ENCODE results near the gene KCNJ6. TPM values are rescaled to one million over a fixed set of nuclear protein-coding genes. Genes with fewer than 3 reads are reported as not detected.
A peak's percentile ranks its signal among the peaks of the same experiment; 100 is the strongest.

KCNJ6 gene
- total and polyA plus RNA-seq, 2 of the 8 experiments (the other 6 are each of a cell fraction or from before 2014, with no cell fraction given): 0.51 to 1.2 TPM

DNA sequence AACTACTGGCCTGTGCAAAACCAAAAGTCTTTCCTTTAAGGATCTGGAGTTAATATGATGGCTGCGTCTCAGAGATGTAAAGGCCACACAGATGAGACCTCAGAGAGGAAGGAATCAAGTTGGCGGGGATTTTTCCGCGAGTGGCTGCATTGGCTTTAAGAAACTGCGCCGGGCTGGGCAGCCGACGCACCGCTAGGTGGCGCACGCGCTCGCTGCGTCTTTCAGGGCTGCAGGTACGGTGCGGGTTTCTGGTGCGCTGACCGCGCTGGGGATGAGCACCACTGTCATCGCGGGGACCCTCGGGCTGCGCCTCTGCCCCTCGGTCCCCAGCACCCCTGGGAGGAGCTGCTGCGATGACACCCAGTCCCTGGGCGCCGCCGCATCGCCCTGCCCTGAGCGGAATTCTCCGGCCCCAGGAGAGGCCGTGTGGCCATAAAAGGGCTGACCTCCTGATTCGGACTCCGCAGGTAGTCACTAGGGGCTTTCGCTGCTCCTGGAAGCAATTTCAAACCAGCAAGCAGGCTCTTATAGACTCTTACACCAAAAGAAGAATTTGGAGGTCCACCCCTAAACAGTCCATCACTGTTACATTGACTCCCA lies 241.0 kb downstream of the KCNJ6 start:
- Histone ChIP-seq H3K36me3 (ENCODE audit: control insufficient read depth in 2 of 4, insufficient read depth in 4 of 4, low read length in 3 of 4) (no peaks in the 10 kb centered on the region), H3K4me1 (replicated peaks in 1 of 4; ENCODE audit: control insufficient read depth in 3 of 4, insufficient read depth in 4 of 4, low read length in 3 of 4) (peaks cover 0 to 8% (median 2%) of the 10 kb centered on the region in 4 experiments; a peak in 3 of 7 replicates), H3K9ac (replicated peaks in 1 of 4; ENCODE audit: extremely low read depth in 1 of 4, low read depth in 3 of 4, low read length in 3 of 4) (no peak overlapping the region), H2AK5ac (ENCODE audit: low read depth, low read length) (no peak overlapping the region), H3K27ac (ENCODE audit: low read depth, low read length) (no peak overlapping the region), H3K14ac (ENCODE audit: insufficient read length) (no peak overlapping the region), H3K23ac (ENCODE audit: insufficient read length) (no peak overlapping the region), H2BK20ac (ENCODE audit: low read length) (peak overlapping the region; percentile 96; the same call in 1 of the 2 replicates), H3K4me2 (ENCODE audit: insufficient read depth in 1 of 2, low read depth in 2 of 2, low read length in 2 of 2) (peak overlapping the region in 1 of 2 experiments; percentile 73; a peak in 3 of 4 replicates), H3K4me3 (ENCODE audit: extremely low read depth in 1 of 4, insufficient read depth in 2 of 4, low read depth in 3 of 4, low read length in 4 of 4) (peak overlapping the region in 2 of 4 experiments; percentile 7 to 48; a peak in 3 of 8 replicates), H4K20me1 (replicated peaks in 1 of 2; ENCODE audit: control insufficient read depth in 1 of 2, insufficient read depth in 2 of 2, low read length in 2 of 2) (no peaks in the 10 kb centered on the region), H2BK15ac (ENCODE audit: low read length) (0 out of 2 replicates have a peak overlapping the region, but pooled peaks have one; percentile 38), H3K79me2 (ENCODE audit: control insufficient read depth in 1 of 2, insufficient read depth in 2 of 2, low read length in 2 of 2) (no peaks in the 10 kb centered on the region), H3K4ac (replicated peaks; ENCODE audit: insufficient read length, low read depth, low read length) (no peak overlapping the region), H4K91ac (replicated peaks; ENCODE audit: insufficient read length, low read length) (peak overlapping the region; percentile 38), H4K8ac (ENCODE audit: extremely low read depth, insufficient read depth, low read length) (no peak overlapping the region; the same call in 1 of the 2 replicates), H3K18ac (ENCODE audit: extremely low read depth, low read length) (0 out of 2 replicates have a peak overlapping the region, but pooled peaks have one; percentile 41), H2BK12ac (ENCODE audit: low read depth, low read length) (0 out of 2 replicates have a peak overlapping the region, but pooled peaks have one; percentile 17), H3K9me3 (ENCODE audit: insufficient read depth in 2 of 2, low read depth in 1 of 2, low read length in 1 of 2) (peaks cover 0 to 6% of the 10 kb centered on the region in 2 experiments; a peak in 1 of 4 replicates), H3K27me3 (replicated peaks in 1 of 4; ENCODE audit: control insufficient read depth in 3 of 4, extremely low read depth in 1 of 4, insufficient read depth in 3 of 4, low read length in 3 of 4) (no peaks in the 10 kb centered on the region; a peak in 2 of 7 replicates), H3K23me2 (ENCODE audit: low read depth, low read length) (peaks cover 2% of the 10 kb centered on the region; the same call in 1 of the 2 replicates), H3K56ac (replicated peaks; ENCODE audit: insufficient read length, low read depth, low read length) (no peak overlapping the region), H2AFZ (ENCODE audit: low read length) (0 out of 2 replicates have a peak overlapping the region, but pooled peaks have one; percentile 75), H3K79me1 (ENCODE audit: low read depth, low read length) (no peaks in the 10 kb centered on the region), H4K5ac (ENCODE audit: insufficient read length, low read depth, low read length) (no peak overlapping the region), H2BK5ac (ENCODE audit: low read depth, low read length) (peak overlapping the region; percentile 45; the same call in 1 of the 2 replicates), H2BK120ac (replicated peaks; ENCODE audit: low read depth, low read length) (peak overlapping the region; percentile 9)
- peak; percentile 72 for FAIRE-seq
- POLR2A ChIA-PET (ENCODE audit: partially characterized antibody): interaction anchor here (1.4 kb wide), 1 partner anchor 19 kb away, joined by 4 read pairs; no protein-coding TSS in a partner anchor
- 15% methylated on average over 34 of the region's 35 CpGs; no CpG with 5 or more reads in 1 of the 2 experiments for WGBS, 2 experiments (ENCODE audit: extremely low coverage in 1 of 2, insufficient coverage in 1 of 2, insufficient read length in 1 of 2, insufficient replicate concordance in 2 of 2, low coverage in 1 of 2, low lambda C conversion rate in 2 of 2, missing lambda C conversion rate in 1 of 2)
- CTCF ChIA-PET (ENCODE audit: partially characterized antibody): interaction anchor here (0.6 to 2.7 kb wide), 44 partner anchors 10 to 682 kb away, joined by 3 to 13 read pairs (median 4); no protein-coding TSS in a partner anchor
- peak; percentile 29 to 96 for DNase-seq (ENCODE audit: low read depth in 1 of 2, low spot score in 2 of 2)
- TF ChIP-seq RXRA (IDR thresholded peaks at IDR 0.05; ENCODE audit: insufficient read depth, low read depth, low read length) (no peak), POU5F1 (IDR thresholded peaks at IDR 0.05; ENCODE audit: low read depth, low read length) (no peak), NANOG (IDR thresholded peaks at IDR 0.05; ENCODE audit: insufficient read depth, low read depth, low read length, poor library complexity, severe bottlenecking) (no peak), CREB1 (IDR thresholded peaks at IDR 0.05) (peak; percentile 27; the same call in 1 of the 2 replicates), YY1 (IDR thresholded peaks at IDR 0.05; ENCODE audit: low read depth, low read length) (peak; percentile 25; the same call in 1 of the 2 replicates), PHF8 (conservative IDR thresholded peaks at IDR 0.05; ENCODE audit: low read depth, low read length) (no peak), E2F6 (IDR thresholded peaks at IDR 0.05) (0 out of 2 replicates have a peak, but pooled peaks have one; percentile 16)
- TF ChIP-seq, protein P1, sequence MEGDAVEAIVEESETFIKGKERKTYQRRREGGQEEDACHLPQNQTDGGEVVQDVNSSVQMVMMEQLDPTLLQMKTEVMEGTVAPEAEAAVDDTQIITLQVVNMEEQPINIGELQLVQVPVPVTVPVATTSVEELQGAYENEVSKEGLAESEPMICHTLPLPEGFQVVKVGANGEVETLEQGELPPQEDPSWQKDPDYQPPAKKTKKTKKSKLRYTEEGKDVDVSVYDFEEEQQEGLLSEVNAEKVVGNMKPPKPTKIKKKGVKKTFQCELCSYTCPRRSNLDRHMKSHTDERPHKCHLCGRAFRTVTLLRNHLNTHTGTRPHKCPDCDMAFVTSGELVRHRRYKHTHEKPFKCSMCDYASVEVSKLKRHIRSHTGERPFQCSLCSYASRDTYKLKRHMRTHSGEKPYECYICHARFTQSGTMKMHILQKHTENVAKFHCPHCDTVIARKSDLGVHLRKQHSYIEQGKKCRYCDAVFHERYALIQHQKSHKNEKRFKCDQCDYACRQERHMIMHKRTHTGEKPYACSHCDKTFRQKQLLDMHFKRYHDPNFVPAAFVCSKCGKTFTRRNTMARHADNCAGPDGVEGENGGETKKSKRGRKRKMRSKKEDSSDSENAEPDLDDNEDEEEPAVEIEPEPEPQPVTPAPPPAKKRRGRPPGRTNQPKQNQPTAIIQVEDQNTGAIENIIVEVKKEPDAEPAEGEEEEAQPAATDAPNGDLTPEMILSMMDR (IDR thresholded peaks at IDR 0.05; ENCODE audit: control extremely low read depth in 1 of 3, insufficient read depth in 1 of 3, low read depth in 1 of 3, low read length in 3 of 3): peak; percentile 81 to 94 (median 89)
